Stomach (tissue), 9 donors: ENCODE data around the gene PGLYRP1. TPM values are rescaled to one million over a fixed set of nuclear protein-coding genes. Genes with fewer than 3 reads are reported as not detected.

ENCODE experiments used
- DNase-seq, 2 donors: peaks; one replicate each; pipeline versions ENCODE4 v3.0.0 to v3.0.0-alpha.2; 2013 to 2019
- H3K27ac ChIP-seq, 5 donors: fragments of 200-600 bp in 4 of 5; sonication (generic) in 4 of 5; one replicate each; pipeline ENCODE4 v1.5.1; 2013 to 2019; ENCODE audit warnings: mild to moderate bottlenecking in 1 of 5, moderate library complexity in 1 of 5
- H3K27me3 ChIP-seq, 3 donors: fragments of 200-600 bp; sonication (generic); one replicate each; pipeline ENCODE4 v1.5.1; 2017 to 2019; ENCODE audit warnings: mixed run types in 1 of 3
- H3K36me3 ChIP-seq, 4 donors: fragments of 200-600 bp; sonication (generic); 1 replicate in 3 of 4; 2 replicates in 1 of 4; pipeline ENCODE4 v1.5.1; 2016 to 2019
- H3K4me1 ChIP-seq, 4 donors: fragments of 200-600 bp; sonication (generic); one replicate each; pipeline ENCODE4 v1.5.1; 2016 to 2019
- H3K4me3 ChIP-seq, 4 donors: fragments of 200-600 bp; sonication (generic) in 3 of 4; one replicate each; pipeline ENCODE4 v1.5.1; 2016 to 2019; ENCODE audit warnings: mild to moderate bottlenecking in 1 of 4
- H3K9me3 ChIP-seq, 4 donors: fragments of 200-600 bp; sonication (generic); one replicate each; pipeline ENCODE4 v1.5.1; 2016 to 2019
- CTCF ChIP-seq, 7 experiments: fragments of 450-650 bp in 4 of 7; fragments of 200-600 bp in 3 of 7; sonication (generic) in 3 of 7; IDR thresholded peaks; one replicate each; pipeline ENCODE4 v1.5.1; 2016 to 2019; ENCODE audit warnings: antibody characterized with exemption in 7 of 7, control low read depth in 2 of 7, mild to moderate bottlenecking in 1 of 7
- EP300 ChIP-seq: sonication (generic); formaldehyde crosslinking; IDR thresholded peaks from one replicate; pipeline ENCODE4 v1.6.1; 2017; ENCODE audit warnings: antibody characterized with exemption
- POLR2A ChIP-seq, 4 donors: fragments of 450-650 bp; IDR thresholded peaks; one replicate each; pipeline ENCODE4 v1.6.1; 2016; ENCODE audit warnings: antibody characterized with exemption in 4 of 4, control low read depth in 2 of 4, mild to moderate bottlenecking in 1 of 4, moderate library complexity in 1 of 4
- POLR2AphosphoS5 ChIP-seq, 3 donors: sonication (generic); formaldehyde crosslinking; IDR thresholded peaks; one replicate each; pipeline ENCODE4 v1.6.1; 2016; ENCODE audit warnings: antibody characterized with exemption in 3 of 3
- WGBS, 5 donors: extraction: QIAGEN DNeasy Blood & Tissue Kit in 3 of 5; methylation state at CpG; one replicate each; pipeline versions ENCODE4 v1.1.5 to v1.1.7; 2013 to 2018; 5-methylcytosine and 5-hydroxymethylcytosine counted together
- intact Hi-C: fragments of 100-400 bp; cut with DNase I; formaldehyde crosslinking; loops from one replicate; pipeline ENCODE4 v1.15.1; 2023; ENCODE audit warnings: low total_unique reads
- polyA plus RNA-seq, 3 donors: library from polyadenylated mRNA; stranded (reverse); fragments of 200-250 nt; gene quantifications; one replicate each; pipeline ENCODE4 v1.2.3, GENCODE V29; 2013
- total RNA-seq, 5 donors: library from RNA; depleted of rRNA; stranded (reverse); fragments of >200 nt; gene quantifications; one replicate each; pipeline versions ENCODE4 v1.1.0 to v1.2.3, GENCODE V29; 2014 to 2016
- donor health status: healthy with polysubstance abuse.
- donor health status: Bipolar disorder and iron deficiency.
- donor health status: healthy.

PGLYRP1 gene
- total and polyA plus RNA-seq, 8 donors: 0.56 to 3.5 TPM; not detected in 6

- DNase-seq: no peak
- 78 to 88% (median 86%) methylated on average over 7 to 13 of the region's 13 CpGs for WGBS, 5 donors
- Histone ChIP-seq H3K27ac (no peak overlapping the region), H3K4me3 (no peak overlapping the region), H3K9me3 (no peaks in the 10 kb centered on the region), H3K27me3 (peaks cover 0 to 54% (median 7%) of the 10 kb centered on the region in 3 donors), H3K4me1 (peaks cover 0 to 3% (median 0%) of the 10 kb centered on the region in 4 donors), H3K36me3 (no peaks in the 10 kb centered on the region)
- TF ChIP-seq POLR2AphosphoS5 (IDR thresholded peaks at IDR 0.05): no peak
- no peak for TF ChIP-seq CTCF (IDR thresholded peaks at IDR 0.05)
- no peak for TF ChIP-seq POLR2A (IDR thresholded peaks at IDR 0.05)
- no peak for TF ChIP-seq EP300
- intact Hi-C loops: no loop called here
Observed at GRCh38 chr19:46035986-46036743, 13.3 kb upstream of the PGLYRP1 start.

GRCh38 chr19:46035546-46035945 is 12.7 kb upstream of the PGLYRP1 start:
- Histone ChIP-seq H3K27ac (no peak overlapping the region), H3K9me3 (no peaks in the 10 kb centered on the region), H3K4me3 (no peak overlapping the region), H3K27me3 (peaks cover 0 to 52% (median 7%) of the 10 kb centered on the region in 3 donors), H3K36me3 (no peaks in the 10 kb centered on the region), H3K4me1 (no peaks in the 10 kb centered on the region)
- intact Hi-C loops: no loop called here
- 70 to 91% (median 82%) methylated on average over 3 to 6 of the region's 6 CpGs for WGBS, 5 donors
- no peak for DNase-seq
- TF ChIP-seq POLR2AphosphoS5 (IDR thresholded peaks at IDR 0.05) (no peak), CTCF (IDR thresholded peaks at IDR 0.05) (no peak), POLR2A (IDR thresholded peaks at IDR 0.05) (no peak), EP300 (no peak)

GRCh38 chr19:46033401-46033800 is 10.5 kb upstream of the PGLYRP1 start:
- no peak overlapping the region for H3K27ac ChIP-seq
- no peak for TF ChIP-seq POLR2A (IDR thresholded peaks at IDR 0.05)
- TF ChIP-seq EP300: no peak
- TF ChIP-seq CTCF (IDR thresholded peaks at IDR 0.05): no peak
- TF ChIP-seq POLR2AphosphoS5 (IDR thresholded peaks at IDR 0.05): no peak
- H3K4me1 ChIP-seq: peaks cover 0 to 4% (median 2%) of the 10 kb centered on the region in 4 donors
- intact Hi-C loops: no loop called here
- H3K4me3 ChIP-seq: no peak overlapping the region
- H3K36me3 ChIP-seq: no peaks in the 10 kb centered on the region
- DNase-seq: no peak
- 86 to 95% (median 89%) methylated on average over 4 to 11 of the region's 11 CpGs; no CpG with 5 or more reads in 1 of the 5 donors for WGBS, 5 donors
- no peaks in the 10 kb centered on the region for H3K9me3 ChIP-seq
- H3K27me3 ChIP-seq: peaks cover 0 to 48% (median 0%) of the 10 kb centered on the region in 3 donors

- WGBS, 5 donors: 87 to 96% (median 89%) methylated on average over 3 of the region's 3 CpGs; no CpG with 5 or more reads in 1 of the 5 donors
- peaks cover 0 to 4% (median 2%) of the 10 kb centered on the region in 4 donors for H3K4me1 ChIP-seq
- H3K4me3 ChIP-seq: no peak overlapping the region
- no peaks in the 10 kb centered on the region for H3K9me3 ChIP-seq
- H3K27ac ChIP-seq: no peak overlapping the region
- intact Hi-C loops: no loop called here
- H3K36me3 ChIP-seq: no peaks in the 10 kb centered on the region
- H3K27me3 ChIP-seq: peaks cover 0 to 54% (median 0%) of the 10 kb centered on the region in 3 donors
- DNase-seq: no peak
- TF ChIP-seq EP300: no peak
- TF ChIP-seq POLR2AphosphoS5 (IDR thresholded peaks at IDR 0.05): no peak
- TF ChIP-seq POLR2A (IDR thresholded peaks at IDR 0.05): no peak
- no peak for TF ChIP-seq CTCF (IDR thresholded peaks at IDR 0.05)
Observed at GRCh38 chr19:46032597-46033025, 9.8 kb upstream of the PGLYRP1 start.
